NCI-H146 treated with DMSO at 0.1 percent for 48 hours (cell line): ENCODE measurements around the gene GVQW3.

Experiments used
- DNase-seq: peaks from one replicate; lab custom pipeline; 2025; ENCODE audit not compliant: unreplicated experiment; lab: John Stamatoyannopoulos, UW

The GVQW3 gene

DNA sequence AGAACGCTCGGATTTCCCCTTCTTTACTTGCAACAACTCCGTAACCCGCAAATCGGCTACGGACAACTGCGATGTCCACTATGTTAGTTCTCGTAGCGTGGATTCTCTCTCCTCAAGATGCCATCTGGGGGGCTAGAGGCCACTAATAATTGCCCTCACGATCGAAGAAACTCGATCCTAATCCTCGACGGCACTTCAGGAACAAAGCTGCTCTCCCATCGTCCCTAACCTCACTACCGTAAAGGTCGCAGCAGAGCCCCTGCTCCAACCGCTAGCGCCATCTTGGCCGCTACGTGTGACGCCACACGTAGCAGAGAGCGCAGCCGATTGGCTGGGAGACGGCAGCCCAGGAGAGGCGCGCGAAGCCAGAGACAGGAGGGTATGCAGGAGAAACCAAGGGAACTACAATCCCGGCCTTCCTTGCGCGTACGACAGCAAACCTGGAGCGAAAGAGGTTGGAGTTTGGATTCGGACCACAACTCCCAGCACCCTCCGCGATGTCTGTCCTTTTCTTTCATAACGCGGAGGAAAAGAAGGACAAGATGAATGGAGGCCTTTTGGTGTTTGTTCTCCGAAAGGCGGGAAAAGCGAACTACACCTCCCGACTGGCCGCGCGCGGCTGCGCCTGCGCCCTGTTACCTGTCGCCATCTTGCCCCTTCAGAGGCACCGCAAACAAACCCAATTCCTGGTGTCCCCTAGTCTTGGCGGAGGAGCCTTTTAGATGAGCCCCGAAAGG, 63.4 kb downstream of the GVQW3 start, which contains the start of gene EMSY:
Gene EMSY, plus strand, starts transcription at position 635 of the 737 bp plus-strand sequence. CDS start 1,921 bp downstream, outside the sequence.
- peak; percentile 99 for DNase-seq

DNA sequence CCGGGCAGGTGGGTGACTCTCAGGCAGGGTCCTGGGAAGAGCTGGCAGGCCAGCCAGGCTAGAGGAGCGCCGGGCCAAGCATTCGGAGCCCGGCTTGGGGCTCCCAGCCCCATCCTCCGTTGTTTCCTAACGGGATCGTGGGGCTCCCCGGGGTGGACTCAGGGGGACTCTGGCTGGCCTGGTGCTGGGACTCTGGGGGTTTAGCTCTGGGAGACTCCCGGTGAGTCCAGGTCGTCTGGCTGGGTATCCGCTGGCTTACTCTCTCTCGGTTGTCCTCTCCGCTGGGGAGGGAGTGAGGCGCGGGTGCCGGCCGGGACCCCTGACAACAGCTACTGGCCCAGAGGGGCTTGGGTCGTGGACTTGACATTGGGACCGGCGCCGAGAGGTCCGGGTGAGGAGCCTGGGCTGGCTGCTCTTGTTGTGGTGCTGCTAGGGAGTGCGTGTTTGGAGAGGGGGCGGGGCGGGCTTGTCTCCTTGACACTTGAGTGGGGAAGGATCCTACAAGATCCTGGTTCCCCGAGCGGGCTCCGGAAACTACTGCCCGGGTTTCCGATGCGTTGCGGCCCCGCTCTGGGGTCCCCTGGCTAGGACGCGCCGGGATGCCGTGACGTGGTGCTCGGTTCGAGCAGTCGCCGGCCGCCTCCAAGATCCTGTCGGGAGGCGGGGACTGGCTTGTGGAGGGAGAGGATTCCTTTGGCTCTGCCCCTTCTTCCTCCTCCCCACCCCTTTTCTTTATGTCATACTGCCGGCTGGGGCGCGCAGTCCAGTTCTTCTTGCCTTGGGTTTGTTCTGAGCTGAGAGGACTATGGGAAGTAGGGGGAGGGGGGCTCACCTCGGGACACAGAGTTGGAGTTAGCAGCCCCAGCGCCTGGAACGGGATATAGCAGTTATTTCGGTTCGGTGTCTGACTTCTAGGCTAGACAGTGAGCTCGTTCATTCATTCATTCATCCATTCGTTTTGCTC, 64.3 kb downstream of the GVQW3 start:
- DNase-seq = peak; percentile 68

DNA sequence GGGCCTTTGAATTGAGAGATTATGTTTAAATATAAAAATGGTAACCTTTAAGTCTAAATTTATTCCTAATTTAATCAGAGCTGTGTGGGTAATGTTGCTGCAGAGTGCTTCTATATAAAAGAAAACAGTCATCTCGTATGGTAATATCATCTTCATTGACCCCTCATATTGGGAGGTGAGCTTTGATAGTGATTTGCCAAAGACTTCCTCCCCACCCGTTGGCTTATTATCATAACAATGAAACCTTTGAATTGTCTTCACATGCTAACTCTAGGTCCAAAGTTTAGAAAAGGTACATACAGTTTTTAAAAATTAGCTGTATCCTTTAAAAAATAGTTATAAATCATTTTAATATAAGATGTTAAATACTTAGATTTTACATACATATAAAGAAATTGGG, 67.4 kb downstream of the GVQW3 start:
- DNase-seq = no peak

DNA sequence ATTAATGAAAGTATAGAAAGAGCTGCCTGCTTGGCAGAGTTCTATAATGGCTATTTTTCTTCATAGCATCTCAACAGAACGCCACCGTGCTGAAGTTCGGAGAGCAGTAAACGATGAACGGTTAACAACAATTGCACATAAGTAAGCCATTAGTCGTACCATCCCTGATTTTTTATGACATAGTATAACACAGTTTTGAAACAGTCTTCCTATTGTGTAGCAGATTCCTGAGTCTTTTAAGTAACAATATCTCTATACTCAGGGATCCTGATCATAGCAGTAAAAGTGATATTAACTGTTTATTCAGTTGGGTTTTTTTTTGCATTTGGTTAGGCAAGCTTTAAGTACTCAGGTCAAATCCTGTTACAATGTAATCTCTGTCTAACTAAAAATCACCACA, 72.1 kb downstream of the GVQW3 start:
- no peak for DNase-seq

DNA sequence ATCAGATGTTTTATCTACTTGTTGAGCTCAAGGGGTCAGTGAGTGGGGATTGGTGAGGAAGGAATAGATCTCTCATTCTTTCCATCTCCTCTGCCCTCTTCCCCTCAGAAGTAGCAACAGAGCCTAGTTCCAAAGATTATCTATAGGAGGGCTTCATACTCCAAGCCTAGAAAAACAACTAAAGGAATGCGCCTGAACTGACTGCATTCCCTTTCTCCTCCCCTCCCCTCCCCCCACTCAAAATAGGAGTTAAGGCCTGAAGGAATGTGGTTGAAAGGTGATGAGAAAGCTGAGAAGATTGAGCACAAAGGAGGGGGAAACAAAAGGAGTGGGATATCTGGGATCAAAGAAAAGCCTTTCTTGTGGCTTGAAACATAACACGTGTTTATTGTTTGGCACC, 74.2 kb downstream of the GVQW3 start:
- DNase-seq = no peak

DNA sequence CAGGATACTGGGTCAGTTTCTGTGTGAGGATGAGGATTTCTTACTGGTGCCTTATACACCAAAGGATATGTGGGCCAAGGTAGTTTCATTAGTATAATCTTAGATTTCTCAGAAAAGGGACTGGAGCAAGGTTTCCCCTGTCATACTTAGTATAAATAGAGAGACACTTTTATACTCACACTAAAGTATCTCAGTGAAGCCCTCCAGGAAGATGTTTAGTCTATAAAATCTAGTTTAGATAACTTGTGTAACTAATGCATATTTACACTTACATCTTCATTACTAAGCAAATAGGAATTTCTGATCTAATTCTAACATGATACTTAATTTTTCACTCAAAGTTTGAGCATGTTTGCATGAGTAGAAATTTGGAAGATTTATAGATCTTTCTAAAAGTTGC, 74.8 kb downstream of the GVQW3 start:
- no peak for DNase-seq

DNA sequence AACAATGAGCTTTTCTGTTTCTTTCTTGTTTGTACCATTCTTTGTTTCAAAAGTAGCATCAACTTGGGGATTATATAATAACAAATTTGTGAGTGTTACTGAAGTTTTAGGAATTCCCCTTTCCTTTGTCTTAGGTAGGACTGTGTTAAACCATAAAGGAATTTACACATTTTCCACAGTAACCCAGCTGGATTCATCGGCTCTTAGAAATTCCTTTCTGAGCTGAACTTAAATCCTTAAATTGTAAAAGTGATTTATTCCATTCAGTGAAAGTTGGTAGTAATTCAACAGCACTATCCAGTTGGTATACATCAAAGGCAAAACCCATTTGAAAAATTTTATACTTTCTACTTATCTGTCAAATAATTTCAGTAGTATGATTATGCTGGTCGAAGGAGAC, 75.4 kb downstream of the GVQW3 start:
- DNase-seq = no peak
